Hepatocyte (in vitro differentiated cells): ENCODE results near the gene CITED1. TPM values are rescaled to one million over a fixed set of nuclear protein-coding genes. Genes with fewer than 3 reads are reported as not detected.

ENCODE experiments used
- DNase-seq: peaks from one replicate; pipeline ENCODE4 v3.0.0-alpha.2; 2016; ENCODE audit warnings: low spot score
- H2AFZ ChIP-seq: fragments of 200-600 bp; sonication (generic); 2 replicates; pipeline ENCODE4 v1.6.0; 2016; ENCODE audit warnings: antibody characterized with exemption, mild to moderate bottlenecking
- H3K27ac ChIP-seq: fragments of 200-600 bp; sonication (generic); 2 replicates; pipeline ENCODE4 v1.5.1; 2016; ENCODE audit warnings: mild to moderate bottlenecking
- H3K27me3 ChIP-seq: fragments of 200-600 bp; sonication (generic); 2 replicates; pipeline ENCODE4 v1.6.1; 2016
- H3K36me3 ChIP-seq: fragments of 200-600 bp; sonication (generic); replicated peaks from 2 replicates; pipeline ENCODE4 v1.5.1; 2016; ENCODE audit warnings: low read depth; ENCODE audit not compliant: insufficient read depth
- H3K4me1 ChIP-seq: fragments of 200-600 bp; sonication (generic); 2 replicates; pipeline ENCODE4 v1.5.1; 2016; ENCODE audit warnings: mild to moderate bottlenecking, moderate library complexity; ENCODE audit not compliant: insufficient read depth
- H3K4me2 ChIP-seq: fragments of 200-600 bp; sonication (generic); 2 replicates; pipeline ENCODE4 v1.6.0; 2016
- H3K4me3 ChIP-seq: fragments of 200-600 bp; sonication (generic); 2 replicates; pipeline ENCODE4 v1.5.1; 2016; ENCODE audit warnings: mild to moderate bottlenecking
- H3K79me2 ChIP-seq: fragments of 200-600 bp; sonication (generic); 2 replicates; pipeline ENCODE4 v1.6.0; 2017; ENCODE audit warnings: mild to moderate bottlenecking
- H3K9me2 ChIP-seq: fragments of 200-600 bp; sonication (generic); replicated peaks from 2 replicates; pipeline ENCODE4 v1.6.0; 2017; ENCODE audit warnings: mild to moderate bottlenecking; ENCODE audit not compliant: insufficient read depth
- H3K9me3 ChIP-seq: fragments of 200-600 bp; sonication (generic); 2 replicates; pipeline ENCODE4 v1.5.1; 2016; ENCODE audit warnings: low read depth, mild to moderate bottlenecking
- H4K20me1 ChIP-seq: fragments of 200-600 bp; sonication (generic); 2 replicates; pipeline ENCODE4 v1.6.0; 2016; ENCODE audit warnings: mild to moderate bottlenecking; ENCODE audit not compliant: insufficient read depth, poor library complexity, severe bottlenecking
- CTCF ChIP-seq: fragments of 200-600 bp; sonication (generic); IDR thresholded peaks from 2 replicates; pipeline ENCODE4 v1.5.1; 2016; ENCODE audit warnings: antibody characterized with exemption, mild to moderate bottlenecking; ENCODE audit not compliant: poor library complexity
- EZH2 ChIP-seq: fragments of 200-600 bp; sonication (generic); IDR thresholded peaks from 2 replicates; pipeline ENCODE4 v1.6.1; 2016; ENCODE audit warnings: antibody characterized with exemption, mild to moderate bottlenecking, borderline replicate concordance
- EZH2phosphoT487 ChIP-seq: fragments of 200-600 bp; sonication (generic); IDR thresholded peaks from one replicate; pipeline ENCODE4 v1.6.1; 2018; ENCODE audit warnings: antibody characterized with exemption, mild to moderate bottlenecking, low read depth, moderate library complexity; ENCODE audit not compliant: unreplicated experiment, severe bottlenecking
- WGBS: methylation state at CpG from one replicate; pipeline ENCODE4 v1.1.6; 2016; ENCODE audit warnings: low lambda C conversion rate; ENCODE audit errors: missing lambda C conversion rate; 5-methylcytosine and 5-hydroxymethylcytosine counted together
- polyA plus RNA-seq: library from polyadenylated mRNA; unstranded; fragments of >200 nt; fragmentation: Nextera tagmentation; extraction: Ambion mirVana; gene quantifications from 2 replicates; pipeline ENCODE4 v1.2.1, GENCODE V29; 2016
- total RNA-seq: library from RNA; depleted of rRNA; stranded (reverse); fragments of >200 nt; gene quantifications from 2 replicates; pipeline ENCODE4 v1.2.3, GENCODE V29; 2014

CITED1 gene
- total and polyA plus RNA-seq, 2 experiments from 2014 or later: 2.9 TPM; not detected in 1

- 74% methylated on average over 5 of the region's 5 CpGs for WGBS
- Histone ChIP-seq H3K9me3 (no peaks in the 10 kb centered on the region), H4K20me1 (peaks cover 3% of the 10 kb centered on the region), H3K4me1 (no peaks in the 10 kb centered on the region), H3K27ac (no peak overlapping the region), H3K79me2 (peaks cover 15% of the 10 kb centered on the region), H3K9me2 (no peaks in the 10 kb centered on the region), H3K4me3 (no peak overlapping the region), H3K36me3 (no peaks in the 10 kb centered on the region), H3K4me2 (no peak overlapping the region), H2AFZ (no peak overlapping the region), H3K27me3 (no peaks in the 10 kb centered on the region)
- TF ChIP-seq EZH2phosphoT487 (no peak), EZH2 (no peak), CTCF (no peak)
- DNase-seq: no peak
Observed at GRCh38 chrX:72280321-72280845, 25.3 kb downstream of the CITED1 start.

GRCh38 chrX:72276478-72276953 lies 29.2 kb downstream of the CITED1 start:
- Histone ChIP-seq H4K20me1 (peaks cover 3% of the 10 kb centered on the region), H3K4me3 (peak overlapping the region; percentile 41), H3K9me3 (no peaks in the 10 kb centered on the region), H3K27ac (peak overlapping the region; percentile 86), H3K36me3 (peaks cover 5% of the 10 kb centered on the region), H3K27me3 (no peaks in the 10 kb centered on the region), H3K9me2 (no peaks in the 10 kb centered on the region), H3K4me1 (no peaks in the 10 kb centered on the region), H3K4me2 (peak overlapping the region; percentile 76), H2AFZ (peak overlapping the region; percentile 54), H3K79me2 (peaks cover 15% of the 10 kb centered on the region)
- no peak for DNase-seq
- WGBS: 42% methylated on average over 18 of the region's 18 CpGs
- TF ChIP-seq EZH2: no peak
- TF ChIP-seq EZH2phosphoT487: no peak
- TF ChIP-seq CTCF: no peak

GRCh38 chrX:72274526-72274925 lies 31.2 kb downstream of the CITED1 start:
- peaks cover 5% of the 10 kb centered on the region for H3K36me3 ChIP-seq
- no peak overlapping the region for H3K4me3 ChIP-seq
- no peaks in the 10 kb centered on the region for H3K9me2 ChIP-seq
- peaks cover 15% of the 10 kb centered on the region for H3K79me2 ChIP-seq
- H3K27ac ChIP-seq: no peak overlapping the region
- no peaks in the 10 kb centered on the region for H3K27me3 ChIP-seq
- DNase-seq: no peak
- peaks cover 3% of the 10 kb centered on the region for H4K20me1 ChIP-seq
- H3K4me2 ChIP-seq: peak overlapping the region; percentile 76
- no peak overlapping the region for H2AFZ ChIP-seq
- WGBS: 78% methylated on average over 5 of the region's 5 CpGs
- H3K9me3 ChIP-seq: no peaks in the 10 kb centered on the region
- no peaks in the 10 kb centered on the region for H3K4me1 ChIP-seq
- TF ChIP-seq EZH2phosphoT487 (no peak), EZH2 (no peak), CTCF (no peak)
